ENCODE results near the gene HOXC4.
A peak's percentile ranks its signal among the peaks of the same experiment; 100 is the strongest.

HOXC4 gene

DNA sequence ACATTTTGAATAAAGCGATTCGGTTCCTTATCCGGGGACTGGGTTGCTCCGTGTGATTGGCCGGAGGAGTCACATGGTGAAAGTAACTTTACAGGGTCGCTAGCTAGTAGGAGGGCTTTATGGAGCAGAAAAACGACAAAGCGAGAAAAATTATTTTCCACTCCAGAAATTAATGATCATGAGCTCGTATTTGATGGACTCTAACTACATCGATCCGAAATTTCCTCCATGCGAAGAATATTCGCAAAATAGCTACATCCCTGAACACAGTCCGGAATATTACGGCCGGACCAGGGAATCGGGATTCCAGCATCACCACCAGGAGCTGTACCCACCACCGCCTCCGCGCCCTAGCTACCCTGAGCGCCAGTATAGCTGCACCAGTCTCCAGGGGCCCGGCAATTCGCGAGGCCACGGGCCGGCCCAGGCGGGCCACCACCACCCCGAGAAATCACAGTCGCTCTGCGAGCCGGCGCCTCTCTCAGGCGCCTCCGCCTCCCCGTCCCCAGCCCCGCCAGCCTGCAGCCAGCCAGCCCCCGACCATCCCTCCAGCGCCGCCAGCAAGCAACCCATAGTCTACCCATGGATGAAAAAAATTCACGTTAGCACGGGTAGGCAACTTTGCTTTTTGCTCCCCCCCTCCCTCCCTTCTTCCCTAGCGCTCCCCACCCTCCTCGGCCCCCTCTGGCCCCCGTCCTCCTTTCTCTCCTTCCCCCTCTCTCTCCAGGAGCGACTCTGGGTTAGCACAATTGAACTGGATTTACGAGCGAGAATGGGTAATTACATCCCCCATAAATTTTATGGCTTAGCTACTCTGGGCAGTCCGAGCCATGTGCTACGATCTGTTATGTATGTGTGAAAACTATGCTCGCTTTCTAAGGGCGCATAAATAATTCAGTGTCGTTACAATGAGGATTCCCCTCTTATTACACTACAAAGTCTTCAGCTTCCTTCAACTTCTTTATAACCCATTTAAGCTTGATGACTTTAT, at the start of gene HOXC4:
Gene HOXC4 (plus strand): TSS at position 85 of the 991 bp plus-strand sequence. CDS start 88 bp downstream, at position 173.
- DNase-seq = no peak

DNA sequence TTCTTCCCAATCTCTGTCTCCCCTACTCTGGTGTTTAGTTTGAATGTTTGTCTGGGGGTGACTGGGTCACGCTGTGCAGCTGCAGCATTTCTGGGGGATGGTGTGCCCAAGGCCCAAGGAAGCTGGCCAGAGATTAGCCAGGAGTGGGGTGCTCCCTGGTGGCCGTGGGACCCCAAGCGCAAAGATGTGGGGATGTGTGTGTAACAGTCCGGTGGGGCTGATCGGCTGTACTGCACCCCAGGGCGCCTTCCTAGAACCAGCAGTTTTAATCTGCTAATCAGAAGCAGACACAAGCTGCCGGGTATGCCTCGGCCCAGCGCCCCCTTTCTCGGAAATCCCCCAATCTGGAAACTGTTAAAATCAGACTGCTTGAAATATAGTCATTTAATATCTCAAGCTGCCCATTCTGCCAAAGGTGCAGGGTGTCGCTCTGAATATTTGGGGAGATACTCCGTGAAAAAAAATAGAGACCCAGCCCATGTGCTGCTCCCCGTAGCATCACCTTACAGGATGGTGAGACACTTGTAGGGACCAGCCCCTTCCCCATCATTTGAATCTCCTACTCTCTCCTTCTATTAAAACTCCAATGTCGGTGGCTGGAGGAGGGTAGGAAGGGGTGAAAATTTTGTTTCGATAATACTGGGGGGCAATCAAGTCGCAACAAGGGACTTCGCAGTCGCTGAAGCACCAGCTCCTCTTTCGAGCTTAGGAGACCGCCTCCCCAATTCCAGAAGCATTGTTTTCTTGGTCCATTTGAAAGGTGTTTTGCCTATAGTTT, 49.4 kb upstream of the HOXC4 start:
- no peak for DNase-seq

DNA sequence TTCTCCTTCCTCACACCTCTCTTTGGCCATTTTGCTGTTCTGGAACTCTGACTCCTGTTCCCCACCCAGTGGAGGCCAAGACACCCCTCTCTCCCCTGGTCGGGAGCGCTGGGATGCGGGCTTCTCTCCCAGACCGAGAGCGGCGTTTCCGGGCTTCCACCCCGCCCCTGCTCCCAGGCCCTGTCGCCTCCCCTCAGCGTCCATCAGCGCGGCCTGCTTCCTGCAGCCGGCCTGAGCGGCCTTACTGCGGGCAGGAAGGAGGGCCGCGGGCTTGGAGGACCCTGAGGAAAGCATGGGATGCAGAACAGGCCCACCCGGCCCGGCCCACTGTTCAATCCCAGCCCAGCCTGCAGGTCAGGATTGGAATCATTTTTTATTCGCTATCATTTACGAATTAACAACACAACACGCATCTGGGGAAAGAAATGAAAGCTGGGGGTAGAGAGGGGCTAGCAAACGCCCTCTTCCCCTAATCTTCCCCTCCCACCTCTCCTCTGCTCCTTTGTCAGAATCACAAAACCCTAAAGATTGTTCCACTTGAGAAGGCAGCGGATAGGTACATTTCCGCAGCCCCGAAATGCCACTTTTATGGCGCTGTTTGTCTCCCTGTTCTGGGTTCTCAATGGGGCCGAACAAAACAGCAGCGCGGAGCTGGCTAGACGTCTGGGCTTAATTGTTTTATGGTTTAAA, 48.6 kb upstream of the HOXC4 start:
- DNase-seq = no peak

DNA sequence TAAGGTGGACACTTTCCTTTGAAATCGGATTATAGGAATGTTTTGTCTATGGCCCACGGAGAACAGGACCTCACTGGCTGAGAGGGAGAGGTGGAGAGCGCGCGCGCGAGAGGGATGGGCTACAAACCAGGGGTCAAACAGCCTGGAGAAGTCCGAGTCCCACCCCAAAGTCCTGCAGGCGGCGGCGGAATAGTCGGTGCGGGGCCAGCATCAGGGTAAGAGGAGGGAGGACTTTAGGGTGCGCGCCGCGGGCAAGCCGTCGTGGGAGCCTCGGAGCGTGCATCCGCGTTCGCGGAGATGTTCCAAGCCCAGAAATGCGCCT, 48.1 kb upstream of the HOXC4 start:
- no peak for DNase-seq

DNA sequence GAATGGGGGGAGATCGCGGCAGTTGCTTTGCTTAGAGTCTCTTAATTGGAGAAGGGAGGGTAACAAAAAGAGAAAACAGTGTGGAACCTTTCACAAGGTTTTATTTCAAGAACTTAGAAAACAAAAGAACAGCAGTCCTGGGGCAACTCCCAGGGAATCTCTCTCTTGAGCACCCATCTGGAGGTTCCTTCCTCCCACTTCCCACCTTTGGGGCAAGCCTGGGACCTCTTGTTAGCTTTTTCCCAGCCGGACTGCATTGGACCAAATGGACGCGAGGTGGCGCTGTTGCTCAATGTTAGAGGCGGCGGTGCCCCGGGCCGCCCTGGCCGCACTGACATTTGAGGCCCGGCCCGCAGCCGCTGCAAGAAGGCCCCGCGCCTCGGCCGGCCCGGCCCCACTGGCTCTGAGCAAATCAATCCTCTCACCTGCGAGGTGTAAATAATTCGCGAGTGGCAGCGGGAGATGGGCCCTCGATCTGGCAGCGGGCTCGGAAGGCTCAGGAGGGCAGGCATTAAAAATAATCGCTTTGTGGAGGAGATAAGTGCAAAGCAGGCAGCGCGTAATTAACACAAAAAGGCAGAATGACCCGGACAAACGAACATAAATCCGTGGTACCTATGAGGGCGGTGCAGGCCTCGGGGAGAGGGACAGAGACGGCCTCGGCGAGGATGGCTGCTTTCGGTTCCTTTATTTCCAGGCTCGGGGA, 47.6 kb upstream of the HOXC4 start:
- peak; percentile 88 for DNase-seq

DNA sequence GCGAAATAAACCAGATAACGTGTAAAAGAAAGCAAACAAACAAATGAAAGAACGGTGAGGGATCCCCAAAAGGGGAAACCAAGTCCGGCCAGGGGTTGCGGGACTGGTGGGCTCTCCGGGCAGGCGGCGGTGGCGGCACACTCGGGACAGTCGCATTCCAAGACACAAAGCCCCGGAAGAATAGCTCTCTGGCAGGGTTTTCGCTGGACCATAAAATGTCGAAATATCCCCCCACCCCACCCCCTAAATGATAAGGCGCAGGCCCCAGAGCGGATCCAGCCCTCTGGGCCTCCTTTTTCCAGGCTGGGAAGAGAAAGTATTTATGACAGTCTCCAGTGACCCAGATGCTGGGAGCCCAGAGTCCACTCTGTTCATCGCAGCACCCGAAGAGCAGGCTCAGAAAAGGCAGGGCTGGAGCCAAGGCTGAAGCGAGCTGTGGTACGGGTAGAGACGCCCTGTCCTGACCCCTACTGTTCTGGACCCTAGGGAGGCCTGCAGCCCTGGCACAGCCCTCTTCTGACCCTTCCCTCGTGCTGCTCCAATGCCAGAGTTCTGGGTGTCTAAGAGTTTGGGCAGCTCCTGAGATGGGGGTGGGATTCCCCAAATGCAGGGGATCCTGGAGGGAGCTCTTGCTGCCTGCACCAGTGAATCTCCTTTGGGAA, 46.9 kb upstream of the HOXC4 start:
- no peak for DNase-seq

DNA sequence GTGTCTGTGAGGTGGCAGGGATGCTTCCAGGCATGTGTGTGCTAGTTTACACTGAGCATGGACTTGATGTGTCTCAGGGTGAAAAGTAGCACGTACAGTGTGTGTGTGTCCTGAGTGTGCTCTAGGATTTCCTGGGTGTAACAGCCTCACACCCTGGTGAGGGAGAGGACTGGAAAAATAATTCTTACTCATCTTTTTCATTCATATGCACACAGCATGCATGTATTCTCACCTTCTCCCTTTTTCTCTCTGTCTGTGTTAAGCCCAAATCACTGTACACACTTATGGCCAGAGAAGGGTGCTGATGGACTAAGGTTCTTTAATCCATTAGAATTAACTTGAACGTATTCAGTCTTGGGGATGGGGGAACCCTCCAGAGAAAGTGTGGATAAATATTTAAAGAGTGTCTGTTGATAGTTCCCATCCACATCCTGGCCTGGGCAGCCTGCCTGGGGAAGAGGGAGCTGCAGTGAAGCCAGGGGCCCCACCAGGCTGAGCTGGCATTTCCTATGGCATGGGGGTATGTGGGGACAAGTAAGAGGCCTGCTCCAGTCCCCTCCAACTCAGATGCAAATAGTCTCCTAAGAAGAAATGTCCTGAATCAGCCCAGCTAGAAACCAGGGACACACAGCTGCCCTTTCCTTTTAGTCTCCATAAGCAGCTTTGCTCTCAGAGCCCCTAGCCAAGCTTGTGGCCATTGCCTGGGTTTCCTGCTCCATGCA, 45.9 kb upstream of the HOXC4 start:
- DNase-seq = no peak

DNA sequence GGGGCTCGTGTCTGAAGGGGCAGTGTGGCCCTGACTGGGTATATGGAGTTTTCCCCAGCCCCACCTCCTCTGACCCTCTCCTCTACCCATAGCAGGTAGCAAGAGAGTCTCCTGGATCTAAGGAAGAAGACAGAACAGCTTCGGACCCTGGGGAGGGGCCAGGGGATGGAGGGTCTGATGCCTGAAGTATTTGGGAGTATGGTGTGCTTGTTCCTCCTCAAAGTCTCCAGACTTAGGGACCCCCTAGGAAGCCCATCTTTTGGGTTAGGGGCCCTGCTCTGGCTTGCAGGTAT, 45.4 kb upstream of the HOXC4 start:
- DNase-seq = no peak

DNA sequence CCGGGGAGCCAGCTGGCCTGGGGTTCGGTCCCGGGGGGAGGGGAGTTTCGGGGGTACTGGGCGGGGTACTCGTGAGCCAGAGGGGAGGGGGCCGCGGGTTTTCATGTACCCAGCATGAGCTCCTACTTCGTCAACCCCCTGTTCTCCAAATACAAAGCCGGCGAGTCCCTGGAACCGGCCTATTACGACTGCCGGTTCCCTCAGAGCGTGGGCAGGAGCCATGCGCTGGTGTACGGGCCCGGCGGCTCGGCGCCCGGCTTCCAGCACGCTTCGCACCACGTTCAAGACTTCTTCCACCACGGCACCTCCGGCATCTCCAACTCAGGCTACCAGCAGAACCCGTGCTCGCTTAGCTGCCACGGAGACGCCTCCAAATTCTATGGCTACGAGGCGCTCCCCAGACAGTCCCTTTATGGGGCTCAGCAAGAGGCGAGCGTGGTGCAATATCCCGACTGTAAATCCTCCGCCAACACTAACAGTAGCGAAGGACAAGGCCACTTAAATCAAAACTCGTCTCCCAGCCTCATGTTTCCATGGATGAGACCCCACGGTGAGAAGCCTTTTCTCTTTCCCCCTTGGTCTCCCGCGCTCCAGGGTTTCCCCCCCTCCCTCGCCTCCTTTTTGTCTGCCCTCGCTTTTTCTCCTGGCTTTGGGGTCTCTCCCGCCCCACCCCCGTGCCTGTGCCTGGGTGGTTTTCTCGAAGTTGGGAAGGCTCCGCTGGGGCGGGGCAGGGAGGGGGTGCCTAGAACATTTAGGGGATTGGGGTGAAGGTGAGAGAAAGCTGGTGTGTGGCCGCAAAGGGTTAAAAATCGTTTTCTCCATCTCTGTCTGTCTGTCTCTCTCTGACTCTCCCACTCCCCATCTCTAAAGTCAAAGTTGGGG, 44.2 kb upstream of the HOXC4 start:
- DNase-seq = peak; percentile 34

DNA sequence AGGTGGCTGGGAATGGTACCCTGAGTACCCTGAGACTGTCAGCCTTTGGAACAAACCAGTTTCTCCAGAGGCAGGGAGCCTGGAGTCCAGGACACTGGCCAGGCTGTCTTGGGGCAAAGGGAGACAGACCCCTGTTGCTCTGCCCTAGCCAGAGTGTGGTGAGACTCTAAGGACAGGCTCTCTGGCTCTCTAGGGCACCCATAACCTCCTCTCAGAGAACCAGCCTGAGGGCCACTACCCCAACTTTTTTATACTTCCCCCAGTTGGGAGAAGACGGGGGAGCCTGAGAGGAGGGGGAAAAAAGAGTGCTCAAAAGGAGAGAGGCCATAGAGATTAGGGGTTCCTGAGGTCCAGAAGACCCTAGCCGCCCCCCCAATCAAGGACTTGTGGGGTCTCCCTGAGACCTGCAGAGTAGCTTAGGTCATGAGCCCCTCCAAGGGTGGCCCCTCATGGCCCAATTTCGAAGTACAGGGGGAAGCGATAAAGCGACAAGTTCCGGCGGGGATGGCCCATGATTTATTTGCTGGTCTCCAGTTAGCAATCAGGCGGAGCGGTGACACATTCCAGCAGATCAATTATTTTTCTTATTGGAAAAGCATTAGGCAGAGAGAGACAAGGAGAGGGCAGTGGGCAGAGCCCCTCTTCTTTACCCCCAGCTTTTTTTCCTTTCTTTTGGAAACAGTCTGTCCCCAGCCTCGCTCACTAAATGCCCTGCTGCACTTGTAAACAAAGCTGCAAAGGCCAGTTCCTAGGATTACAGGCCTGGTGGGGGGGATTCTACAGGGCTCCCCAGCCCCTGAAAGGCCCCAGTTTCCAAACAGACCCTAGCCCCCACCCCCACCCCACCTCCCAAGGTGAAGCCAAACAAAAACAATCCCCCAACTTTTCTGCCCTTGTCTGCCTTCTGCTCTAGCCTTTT, 43.3 kb upstream of the HOXC4 start:
- no peak for DNase-seq

DNA sequence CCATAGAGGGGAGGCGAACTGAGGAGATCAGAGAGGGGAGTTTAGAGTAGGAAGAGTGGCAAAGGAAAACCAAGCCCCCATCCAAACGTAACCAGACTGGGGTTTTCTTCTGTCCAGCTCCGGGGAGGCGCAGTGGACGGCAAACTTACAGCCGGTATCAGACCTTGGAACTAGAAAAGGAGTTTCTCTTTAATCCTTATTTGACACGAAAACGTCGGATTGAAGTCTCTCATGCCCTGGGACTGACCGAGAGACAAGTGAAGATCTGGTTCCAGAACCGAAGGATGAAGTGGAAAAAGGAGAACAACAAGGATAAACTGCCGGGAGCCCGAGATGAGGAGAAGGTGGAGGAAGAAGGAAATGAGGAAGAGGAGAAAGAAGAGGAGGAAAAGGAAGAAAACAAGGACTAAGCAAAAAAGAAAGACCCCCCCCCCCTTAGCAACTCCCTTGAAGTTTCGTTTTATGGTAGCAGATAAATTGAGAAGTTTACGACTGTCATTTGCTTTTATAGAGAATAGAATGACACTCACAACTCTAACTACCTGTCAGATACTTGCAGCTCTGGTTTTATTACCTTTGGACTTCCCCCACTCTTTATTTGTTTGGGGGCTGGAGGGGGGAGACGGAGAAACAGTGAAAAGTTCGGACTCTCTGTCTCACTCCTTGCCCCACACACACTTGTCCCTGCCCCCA, 42.5 kb upstream of the HOXC4 start:
- no peak for DNase-seq

DNA sequence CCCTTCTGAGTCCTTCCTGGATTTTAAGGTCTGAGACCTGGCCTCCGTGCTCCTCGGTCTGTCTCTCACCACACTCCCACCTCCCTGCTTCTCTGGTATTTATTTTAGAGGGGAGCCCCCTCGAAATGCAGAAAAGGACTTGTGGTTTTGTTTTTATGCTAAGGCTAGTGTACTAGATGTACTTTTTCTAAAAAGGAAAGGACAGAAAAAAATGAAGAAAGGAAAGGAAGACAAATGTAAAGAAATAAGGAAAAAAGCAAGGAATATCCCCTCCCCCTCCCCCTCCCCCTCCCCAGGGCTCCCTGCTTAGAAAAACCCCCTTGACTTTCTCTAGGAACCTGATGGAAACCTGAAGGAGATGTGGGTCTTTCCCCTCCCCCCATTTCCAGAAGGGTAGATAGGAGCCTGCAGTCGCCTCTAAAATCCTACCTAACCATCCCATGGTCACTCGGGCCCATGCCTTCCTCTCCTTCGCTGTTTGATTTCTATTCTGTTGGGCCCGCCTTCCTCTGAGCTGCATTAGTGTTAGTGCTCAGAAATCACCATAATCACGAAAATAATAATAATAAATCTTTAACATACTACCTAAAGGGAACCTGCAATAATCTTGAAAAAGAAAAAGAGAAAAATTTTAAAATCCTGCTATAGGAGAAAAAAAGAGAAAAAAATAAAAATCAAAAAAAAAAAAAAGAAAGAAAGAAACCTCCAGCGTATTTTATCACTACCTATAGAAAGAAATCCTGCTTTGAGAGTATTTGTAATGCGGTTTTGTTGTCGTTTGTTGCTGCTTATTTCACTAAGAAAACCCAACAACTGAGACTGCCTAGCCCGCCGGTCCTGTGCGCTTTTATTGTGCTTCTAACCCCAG, 41.7 kb upstream of the HOXC4 start:
- no peak for DNase-seq

DNA sequence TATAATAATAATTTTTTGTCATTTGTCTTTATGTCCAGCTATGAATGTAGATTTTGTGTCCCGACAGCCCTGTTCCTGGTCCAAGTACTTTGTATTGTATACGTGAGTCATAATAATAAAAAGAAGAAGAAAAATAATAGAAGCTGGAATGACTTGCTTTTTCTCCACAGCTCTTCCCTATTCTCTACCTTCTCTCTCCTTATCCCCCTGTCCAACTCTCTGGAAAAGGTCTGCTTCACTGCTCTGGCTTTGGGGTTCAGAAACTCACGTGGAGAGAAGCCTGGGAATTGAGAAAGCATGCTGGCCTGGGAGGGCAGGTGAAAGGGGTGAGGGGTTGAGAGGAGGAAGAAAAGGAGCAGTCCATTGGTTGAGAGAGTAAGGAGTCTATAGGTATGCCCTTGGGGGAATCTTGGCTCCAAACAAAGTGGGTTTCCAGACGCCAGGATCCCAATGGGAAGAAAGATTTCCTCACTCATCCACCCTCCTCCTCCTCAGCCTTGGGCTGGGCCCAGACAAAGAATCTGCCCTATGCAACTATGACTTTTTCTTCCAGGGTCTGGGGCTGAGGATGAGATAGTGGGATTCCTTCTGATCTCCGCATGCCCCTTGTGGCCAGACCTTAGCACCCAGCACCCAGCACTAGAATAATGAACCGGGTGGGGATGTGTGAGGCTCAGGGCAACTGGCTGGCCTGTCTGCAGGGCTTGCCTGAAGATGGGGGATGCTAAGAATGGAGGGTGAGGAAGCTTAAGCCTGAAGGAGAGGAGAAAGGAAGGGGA, 40.8 kb upstream of the HOXC4 start:
- DNase-seq = no peak

DNA sequence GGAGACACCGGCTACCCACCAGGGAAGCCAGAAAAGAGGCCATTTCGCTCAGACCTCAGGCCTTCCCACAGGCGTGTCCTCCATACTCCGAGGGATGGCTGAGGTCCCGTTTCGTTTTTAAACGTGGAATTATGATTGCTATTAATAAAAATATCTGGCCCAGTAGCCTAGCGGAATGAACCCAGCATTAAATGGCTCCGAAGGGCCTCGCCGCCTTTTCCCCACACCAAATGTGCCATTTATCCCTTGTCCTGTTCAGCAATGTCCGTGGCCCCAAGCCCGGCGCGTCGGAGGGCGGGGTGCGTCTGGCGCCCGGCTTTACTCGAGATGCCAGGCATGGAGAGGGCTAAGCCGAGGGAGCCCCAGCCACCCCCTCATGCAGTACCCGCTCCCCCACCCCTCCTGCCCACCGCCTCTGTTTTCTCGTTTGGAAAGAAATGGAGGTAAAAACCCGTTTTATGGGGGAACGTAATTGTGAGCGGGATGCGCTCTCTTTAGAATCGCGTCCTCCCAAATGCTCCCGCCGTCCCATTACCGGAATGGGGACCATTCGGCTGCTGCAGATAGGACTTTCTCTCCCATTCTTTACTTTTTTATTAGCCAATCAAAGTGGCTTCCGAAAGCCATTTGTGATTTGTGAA, 39.1 kb upstream of the HOXC4 start:
- no peak for DNase-seq

DNA sequence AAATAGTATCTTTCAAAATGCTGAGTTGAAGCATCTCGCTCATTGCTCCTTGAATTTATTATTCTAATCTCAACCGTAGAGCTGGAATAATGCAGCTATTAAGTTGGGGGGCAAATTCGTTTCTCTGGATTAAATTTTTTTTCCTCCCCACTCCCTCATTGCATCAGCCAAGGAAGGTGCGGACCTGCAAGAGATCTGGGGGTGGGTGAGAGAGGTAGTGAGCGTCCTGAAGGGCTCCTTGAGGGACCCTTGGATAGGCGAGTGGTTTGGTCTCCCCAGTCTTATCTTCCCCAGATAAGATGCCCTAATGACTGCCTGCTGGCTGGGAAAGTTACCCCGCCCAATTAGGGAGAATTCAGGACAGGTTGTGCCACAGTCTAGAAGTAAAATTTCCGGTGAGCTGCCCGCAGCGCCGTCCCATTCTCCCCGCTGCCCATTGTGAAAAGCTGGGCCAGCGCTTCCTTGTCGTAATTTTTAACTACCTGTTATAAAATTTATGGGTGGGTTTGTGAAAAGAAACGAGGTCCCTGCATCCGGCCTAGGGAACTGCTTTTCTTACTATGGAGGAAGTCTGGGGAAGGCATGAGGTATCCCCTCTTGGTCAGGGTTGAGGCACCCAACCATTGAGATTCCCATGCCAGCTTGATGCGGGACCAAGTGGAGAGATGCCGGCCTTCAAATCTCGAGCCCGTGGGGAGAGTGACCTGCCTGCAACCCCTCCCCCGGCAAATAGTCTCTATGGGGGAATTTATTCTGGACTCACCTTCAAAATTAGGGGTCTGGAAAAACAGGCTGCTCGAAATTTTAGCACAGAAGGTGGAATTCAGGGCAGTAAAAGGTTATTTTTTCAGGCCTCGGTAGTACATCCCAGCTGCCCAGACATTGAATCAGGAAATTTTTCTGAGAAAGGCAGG, 38.4 kb upstream of the HOXC4 start:
- no peak for DNase-seq

Data from CD4-positive, alpha-beta T cell treated with Interleukin-6 for 4 hours (primary cell).